ENCODE measurements around the gene VOPP1.

VOPP1 gene

GRCh38 chr7:55536619-55537457, 35.5 kb downstream of the VOPP1 start:
- no peak for DNase-seq (ENCODE audit: low read depth)
- H3K4me3 ChIP-seq (ENCODE audit: low read depth, low read length): no peak overlapping the region

DNA sequence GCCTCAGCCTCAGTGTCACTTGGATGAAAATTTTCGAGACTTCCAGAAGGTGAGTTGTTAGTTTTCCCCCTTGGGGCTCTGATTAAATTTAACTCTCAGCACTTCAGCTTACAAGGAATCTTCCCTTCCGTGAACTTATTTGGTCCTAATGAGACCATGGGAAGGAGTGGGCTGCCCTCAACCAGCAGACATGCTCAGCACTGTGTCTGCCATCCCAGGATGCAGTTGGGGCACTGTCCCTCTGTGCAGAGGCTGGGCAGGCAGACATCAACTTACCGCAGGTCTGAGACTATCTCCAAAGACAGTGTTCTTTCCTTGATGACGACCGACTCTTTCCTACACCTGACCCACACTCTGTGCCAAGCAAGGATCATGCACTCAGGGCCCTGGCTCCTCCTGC, 36.7 kb downstream of the VOPP1 start:
- H3K4me3 ChIP-seq (ENCODE audit: low read depth, low read length): no peak overlapping the region
- no peak for DNase-seq (ENCODE audit: low read depth)

DNA sequence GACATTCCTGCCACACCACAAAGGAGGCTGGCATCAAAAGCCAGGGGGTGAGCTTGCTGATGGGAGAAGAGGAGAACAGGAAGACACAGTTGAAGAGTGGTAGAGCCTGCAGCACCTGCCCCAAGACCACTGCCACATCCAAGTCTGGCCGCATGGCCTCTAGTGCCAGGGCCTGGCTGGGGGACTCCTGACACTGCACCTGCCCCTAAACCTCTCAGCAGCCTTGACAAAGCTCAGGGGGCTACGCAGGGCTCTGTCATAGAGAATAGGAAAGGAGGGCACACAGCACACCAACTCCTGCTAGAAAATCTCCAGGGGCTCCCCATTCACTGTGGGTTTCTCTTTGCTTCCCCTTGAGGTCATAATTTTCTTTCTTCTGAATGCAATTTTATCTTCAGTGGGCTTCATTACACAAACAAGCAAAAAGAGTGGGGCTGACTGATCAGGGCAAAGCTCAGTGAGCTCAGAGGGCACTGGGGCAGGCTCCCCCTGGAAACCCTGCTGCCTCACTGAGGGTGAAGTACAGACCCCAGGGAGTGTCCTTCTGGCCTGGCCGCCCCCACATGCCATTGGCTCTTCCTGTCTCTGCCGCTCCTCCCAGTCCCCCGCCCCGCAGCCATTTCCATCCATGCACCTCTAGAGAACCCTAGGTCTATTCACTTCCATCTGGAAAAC, 37.2 kb downstream of the VOPP1 start:
- no peak overlapping the region for H3K4me3 ChIP-seq (ENCODE audit: low read depth, low read length)
- no peak for DNase-seq (ENCODE audit: low read depth)

GRCh38 chr7:55534262-55534915, 37.9 kb downstream of the VOPP1 start:
- peak; percentile 29 for DNase-seq (ENCODE audit: low read depth)
- no peak overlapping the region for H3K4me3 ChIP-seq (ENCODE audit: low read depth, low read length)

GRCh38 chr7:55533729-55534080, 38.6 kb downstream of the VOPP1 start:
- no peak for DNase-seq (ENCODE audit: low read depth)
- H3K4me3 ChIP-seq (ENCODE audit: low read depth, low read length): no peak overlapping the region

GRCh38 chr7:55533050-55533728, 39.1 kb downstream of the VOPP1 start:
- no peak overlapping the region for H3K4me3 ChIP-seq (ENCODE audit: low read depth, low read length)
- peak; percentile 20 for DNase-seq (ENCODE audit: low read depth)

GRCh38 chr7:55532150-55532917, 40.0 kb downstream of the VOPP1 start:
- no peak overlapping the region for H3K4me3 ChIP-seq (ENCODE audit: low read depth, low read length)
- no peak for DNase-seq (ENCODE audit: low read depth)

- DNase-seq (ENCODE audit: low read depth): no peak
- no peak overlapping the region for H3K4me3 ChIP-seq (ENCODE audit: low read depth, low read length)
Observed at GRCh38 chr7:55531536-55531935, 40.8 kb downstream of the VOPP1 start.

DNA sequence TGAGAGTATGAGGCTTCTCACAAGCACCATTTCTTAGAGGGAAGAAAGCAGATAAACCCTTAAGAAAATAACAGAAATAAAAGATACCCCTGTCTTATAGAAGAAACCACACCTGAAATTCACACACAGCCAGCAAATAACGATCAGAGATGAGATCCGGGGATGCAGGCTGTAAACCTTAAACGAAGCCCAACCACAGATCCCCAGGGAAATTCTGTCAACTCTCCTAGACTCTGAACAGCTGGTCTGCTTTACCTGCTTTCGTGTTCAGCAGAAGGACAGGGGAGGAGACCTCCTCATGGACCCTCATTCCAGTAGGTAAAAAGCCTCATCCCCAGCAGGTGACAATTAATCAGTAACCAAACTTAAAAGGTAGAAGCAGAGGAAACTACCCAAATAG, 45.0 kb downstream of the VOPP1 start:
- no peak overlapping the region for H3K4me3 ChIP-seq (ENCODE audit: low read depth, low read length)
- no peak for DNase-seq (ENCODE audit: low read depth)

DNA sequence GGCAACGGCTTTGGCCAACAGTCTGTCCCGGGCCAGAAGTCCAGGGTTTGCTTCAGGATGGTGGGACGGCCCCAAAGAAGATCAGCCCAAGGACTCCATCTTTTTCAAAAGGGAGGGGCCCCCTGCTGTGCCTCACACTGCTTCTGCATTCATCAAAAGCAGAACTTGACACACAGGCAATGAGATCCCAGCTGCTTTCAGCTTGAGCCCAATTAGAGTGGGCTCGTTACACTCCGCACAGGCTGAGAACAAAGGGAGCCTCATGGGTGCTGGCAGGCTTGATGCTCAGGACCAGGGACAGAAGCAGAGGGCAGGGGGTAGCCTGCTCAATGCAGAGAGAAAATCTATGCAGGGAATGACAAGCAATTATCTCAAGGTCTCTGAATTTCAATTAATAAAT, 45.5 kb downstream of the VOPP1 start:
- H3K4me3 ChIP-seq (ENCODE audit: low read depth, low read length): no peak overlapping the region
- no peak for DNase-seq (ENCODE audit: low read depth)

DNA sequence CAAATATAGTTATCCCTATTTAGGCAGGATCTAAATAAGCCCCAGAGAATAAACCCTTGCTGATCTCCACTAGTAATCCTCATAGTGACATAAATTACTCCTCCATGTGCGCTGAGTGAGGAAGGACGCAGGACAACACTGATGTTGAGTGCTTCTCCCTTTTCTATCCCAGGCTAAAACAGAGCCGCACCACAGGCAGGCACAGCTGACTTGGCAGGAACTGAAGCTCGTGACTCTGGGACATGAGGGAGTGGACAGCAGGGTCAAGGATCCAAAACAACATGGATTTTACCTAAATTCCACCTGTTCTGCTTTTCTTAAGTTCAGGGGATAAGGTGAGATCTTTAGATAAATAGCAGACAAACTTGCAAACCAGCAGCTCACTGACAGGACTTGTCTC, 46.0 kb downstream of the VOPP1 start:
- H3K4me3 ChIP-seq (ENCODE audit: low read depth, low read length): no peak overlapping the region
- DNase-seq (ENCODE audit: low read depth): no peak

DNA sequence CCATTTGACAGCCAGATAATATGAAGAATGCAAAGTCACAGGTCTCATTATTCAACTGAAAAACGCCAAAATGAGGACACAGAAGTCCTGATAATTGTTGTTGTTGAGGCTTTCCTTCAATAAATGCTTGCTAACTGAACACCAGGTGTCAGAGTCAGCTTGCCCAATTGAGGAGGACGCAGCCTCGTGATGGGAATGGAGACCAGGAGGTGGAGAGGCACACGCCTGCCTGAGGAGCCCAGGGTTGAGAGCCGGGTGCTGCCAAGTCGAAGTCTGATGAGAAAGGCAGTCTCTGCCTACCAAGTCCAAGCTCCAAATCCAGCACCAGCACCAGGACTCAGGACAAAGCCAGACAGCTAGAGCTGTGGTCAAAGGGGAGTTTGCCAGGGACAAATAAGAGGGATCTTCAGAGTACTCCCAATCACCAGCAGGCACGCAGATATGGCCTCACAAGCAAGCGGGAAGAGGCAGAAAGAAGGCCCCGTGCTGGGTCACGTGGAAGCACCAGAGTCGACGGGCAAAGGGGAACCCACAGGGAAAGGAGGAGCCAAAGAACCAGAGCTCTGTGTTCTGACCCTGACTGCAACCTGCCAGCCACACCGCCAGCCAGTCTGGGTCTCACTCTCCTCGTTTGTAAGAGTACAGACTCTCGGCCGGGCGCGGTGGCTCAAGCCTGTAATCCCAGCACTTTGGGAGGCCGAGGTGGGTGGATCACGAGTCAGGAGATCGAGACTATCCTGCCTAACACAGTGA, 47.6 kb downstream of the VOPP1 start:
- H3K4me3 ChIP-seq (ENCODE audit: low read depth, low read length): no peak overlapping the region
- no peak for DNase-seq (ENCODE audit: low read depth)

DNA sequence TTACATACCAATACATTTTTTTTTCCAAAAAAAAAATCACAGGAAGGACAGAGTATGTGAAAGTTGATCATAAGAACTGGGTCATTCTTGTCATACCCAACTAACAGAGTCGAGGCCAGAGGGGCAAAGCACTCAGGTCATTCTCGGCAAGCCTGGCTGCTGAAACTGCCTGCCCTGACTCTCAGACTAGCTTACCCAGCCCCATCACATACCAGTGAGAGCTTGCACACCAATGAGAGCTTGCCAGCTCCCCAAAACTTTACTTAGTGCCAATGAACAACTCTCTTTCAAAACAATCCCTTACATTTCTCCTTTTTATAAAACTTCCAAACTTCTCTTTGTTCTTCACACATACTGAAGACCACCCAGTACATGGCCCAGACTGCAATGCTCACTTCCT, 48.9 kb downstream of the VOPP1 start:
- DNase-seq (ENCODE audit: low read depth): no peak
- H3K4me3 ChIP-seq (ENCODE audit: low read depth, low read length): no peak overlapping the region

DNA sequence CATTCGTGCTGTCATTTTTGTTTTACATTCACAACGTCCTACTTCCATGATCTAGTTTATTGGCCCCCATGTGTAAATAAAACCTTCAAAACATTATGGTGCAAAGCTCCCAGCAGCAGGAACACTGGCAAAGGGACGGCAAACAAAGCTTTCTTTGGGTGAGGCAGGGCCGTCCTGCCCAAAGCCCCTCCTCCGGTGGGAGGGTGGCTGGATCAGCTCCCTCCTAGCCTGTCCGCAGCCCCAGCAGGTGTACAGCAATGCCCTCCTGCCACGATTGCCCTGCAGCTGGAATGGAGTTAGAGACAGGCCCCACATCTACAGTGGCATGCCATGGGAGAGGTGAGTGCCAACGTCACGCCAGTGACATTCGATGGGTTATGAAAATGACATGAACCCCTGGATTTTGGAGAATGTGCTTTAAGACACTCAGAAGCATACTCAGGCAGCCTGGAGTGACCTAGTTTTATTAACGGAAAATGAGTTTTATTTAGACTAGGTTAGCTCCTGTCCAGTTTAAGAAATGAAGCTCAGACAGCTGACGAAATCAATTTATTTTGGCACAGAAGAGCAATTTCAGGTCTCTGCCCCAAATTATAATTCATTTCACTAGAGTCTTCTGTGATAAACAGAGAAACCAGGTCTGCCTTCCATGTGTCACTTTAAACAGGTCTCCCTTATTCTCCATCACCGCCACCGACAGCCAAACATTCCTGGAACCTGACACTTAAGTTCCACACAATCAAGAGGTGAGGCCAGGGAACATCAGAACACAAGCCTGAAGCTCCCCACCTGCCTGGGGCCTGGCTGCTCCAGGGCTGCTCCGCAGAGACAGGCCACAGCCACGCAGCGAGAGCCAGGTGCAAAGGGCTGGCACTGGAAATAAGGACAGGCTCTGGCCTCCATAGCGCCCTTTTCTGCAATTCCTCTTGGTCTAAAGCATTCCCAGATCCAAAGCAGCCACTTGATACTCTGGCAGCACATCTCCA, 50.1 kb downstream of the VOPP1 start:
- no peak for DNase-seq (ENCODE audit: low read depth)

DNA sequence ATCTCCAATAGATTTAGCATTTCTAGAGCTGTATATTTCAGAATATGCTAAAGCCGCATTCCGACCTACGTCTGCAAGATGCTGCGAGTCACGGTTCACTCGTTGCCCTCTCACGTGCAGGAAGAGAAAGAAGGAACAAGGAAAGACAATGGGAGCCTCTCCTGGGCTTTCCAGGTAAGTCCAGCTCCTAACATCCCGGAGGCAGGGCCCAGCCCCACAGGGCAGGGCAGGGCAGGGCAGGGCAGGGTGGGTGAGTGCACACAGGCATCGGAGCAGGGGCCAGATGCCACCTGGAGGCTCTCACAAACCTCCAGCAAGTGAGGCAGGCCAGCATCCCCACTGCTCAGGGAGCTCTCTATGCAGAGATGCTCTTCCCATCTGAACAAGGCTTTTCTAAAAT, 50.8 kb downstream of the VOPP1 start:
- H3K4me3 ChIP-seq (ENCODE audit: low read depth, low read length): no peak overlapping the region
- DNase-seq (ENCODE audit: low read depth): no peak

More for the DNA sequence above, 50.1 kb downstream of the VOPP1 start:
- no peak overlapping the region for H3K4me3 ChIP-seq (ENCODE audit: low read depth, low read length)

GRCh38 chr7:55520426-55521140, 51.7 kb downstream of the VOPP1 start:
- no peak for DNase-seq (ENCODE audit: low read depth)
- no peak overlapping the region for H3K4me3 ChIP-seq (ENCODE audit: low read depth, low read length)

GRCh38 chr7:55518836-55519235, 53.5 kb downstream of the VOPP1 start:
- no peak overlapping the region for H3K4me3 ChIP-seq (ENCODE audit: low read depth, low read length)
- DNase-seq (ENCODE audit: low read depth): no peak

Measured in skeletal muscle cell (primary cell).